IgD-negative memory B cell (primary cell): ENCODE results near the gene OSBPL10. TPM values are rescaled to one million over a fixed set of nuclear protein-coding genes. Genes with fewer than 3 reads are reported as not detected.
A peak's percentile ranks its signal among the peaks of the same experiment; 100 is the strongest.
"Not testable (repeated sequence)": the region's sequence is repeated elsewhere in the genome, so short reads cannot be mapped to it uniquely, and the experiment has no call there.

Experiments used
- H3K27ac Mint-ChIP-seq, 3 donors: one replicate each; pipeline ENCODE4 v1.8.0; 2020 to 2022; ENCODE audit warnings: mild to moderate bottlenecking in 3 of 3, mixed read lengths in 3 of 3, moderate library complexity in 1 of 3
- H3K27me3 Mint-ChIP-seq: one replicate; pipeline ENCODE4 v1.8.0; 2021; ENCODE audit warnings: mixed read lengths
- H3K36me3 Mint-ChIP-seq: one replicate; pipeline ENCODE4 v1.8.0; 2020; ENCODE audit warnings: mild to moderate bottlenecking, mixed read lengths
- H3K4me1 Mint-ChIP-seq, 3 donors: one replicate each; pipeline ENCODE4 v1.8.0; 2020 to 2022; ENCODE audit warnings: mixed read lengths in 3 of 3, mild to moderate bottlenecking in 1 of 3
- H3K4me3 Mint-ChIP-seq, 4 donors: one replicate each; pipeline ENCODE4 v1.8.0; 2020 to 2022; ENCODE audit warnings: mild to moderate bottlenecking in 4 of 4, mixed read lengths in 4 of 4, moderate library complexity in 3 of 4
- H3K9me3 Mint-ChIP-seq, 3 donors: one replicate each; pipeline ENCODE4 v1.8.0; 2020 to 2021; ENCODE audit warnings: mixed read lengths in 3 of 3, mild to moderate bottlenecking in 1 of 3
- polyA plus RNA-seq: library from polyadenylated mRNA; unstranded; fragments of 300-500 nt; fragmentation: Illumina TruSeq; gene quantifications from one replicate; pipeline ENCODE4 v1.2.3, GENCODE V29; 2021

The OSBPL10 gene
- polyA plus RNA-seq, 1 donor from 2014 or later: 126 TPM

DNA sequence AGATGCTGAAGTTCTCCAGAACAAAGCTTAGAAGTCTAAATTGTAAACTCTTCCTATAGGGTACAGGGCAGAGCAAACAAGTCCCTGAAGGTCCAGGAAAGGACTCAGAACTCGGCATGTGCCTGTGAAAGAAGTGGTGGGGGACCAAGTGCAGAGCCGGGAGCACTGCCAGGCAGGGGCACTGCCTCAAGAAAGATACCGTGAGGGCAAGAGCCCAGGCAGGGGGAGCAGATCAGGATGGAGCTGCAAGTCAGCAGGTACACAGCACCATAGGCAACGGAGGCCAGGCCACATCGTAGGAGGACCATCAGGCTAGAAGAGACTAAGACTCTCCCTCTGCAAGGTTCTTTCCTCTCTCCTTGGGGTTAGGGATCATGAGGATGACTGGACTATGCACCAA, 191.6 kb downstream of the OSBPL10 start:
- Mint-ChIP-seq H3K36me3 (peaks cover 12% of the 10 kb centered on the region), H3K4me3 (peak overlapping the region in 1 of 4 donors; percentile 20), H3K27ac (no peak overlapping the region), H3K4me1 (peaks cover 12 to 29% (median 20%) of the 10 kb centered on the region in 3 donors), H3K27me3 (no peaks in the 10 kb centered on the region), H3K9me3 (no peaks in the 10 kb centered on the region)

DNA sequence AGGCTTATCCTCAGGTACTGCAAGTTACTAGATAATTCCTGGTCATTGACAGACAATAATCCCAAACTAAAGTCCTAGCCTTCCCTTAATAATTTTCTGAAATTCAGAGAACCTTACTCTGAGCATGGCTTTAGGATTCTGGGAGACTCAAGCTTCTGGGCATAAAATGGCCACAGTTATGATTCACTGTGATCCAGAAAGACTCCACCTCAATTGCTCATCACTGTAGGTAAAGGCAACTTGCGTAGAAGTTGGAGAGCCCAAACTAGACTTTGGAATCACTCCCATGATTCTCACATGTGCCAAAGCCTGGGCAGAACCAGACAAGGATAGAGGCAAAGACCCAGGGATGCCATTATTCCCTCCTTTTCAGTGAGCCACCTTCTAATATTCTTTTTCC, 195.3 kb downstream of the OSBPL10 start:
- Mint-ChIP-seq H3K4me1 (peaks cover 22 to 31% (median 30%) of the 10 kb centered on the region in 3 donors), H3K9me3 (no peaks in the 10 kb centered on the region), H3K27ac (no peak overlapping the region), H3K27me3 (no peaks in the 10 kb centered on the region), H3K36me3 (peaks cover 18% of the 10 kb centered on the region), H3K4me3 (no peak overlapping the region)

DNA sequence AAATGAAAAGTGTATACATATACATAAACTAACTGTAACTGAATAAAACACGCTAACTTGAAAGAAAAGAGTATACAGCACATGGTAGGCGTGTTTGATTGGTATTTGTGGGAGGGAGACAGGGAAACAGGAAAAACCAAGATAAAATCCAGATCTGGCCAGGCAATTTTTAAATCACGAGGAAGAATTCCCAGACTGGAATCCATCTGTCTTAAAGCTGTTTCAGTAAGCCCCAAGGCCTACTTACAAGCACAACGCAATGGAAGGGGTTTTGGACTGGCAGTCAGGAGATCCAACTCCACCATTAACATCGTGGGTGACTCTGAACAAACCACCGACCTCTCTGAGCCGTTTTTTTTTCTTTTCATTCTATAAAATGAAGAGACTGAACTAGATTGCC, 195.8 kb downstream of the OSBPL10 start:
- no peaks in the 10 kb centered on the region for H3K9me3 Mint-ChIP-seq
- H3K4me3 Mint-ChIP-seq: peak overlapping the region in 1 of 4 donors; percentile 43
- peak overlapping the region in 1 of 3 donors; percentile 10 for H3K27ac Mint-ChIP-seq
- H3K36me3 Mint-ChIP-seq: peaks cover 18% of the 10 kb centered on the region
- no peaks in the 10 kb centered on the region for H3K27me3 Mint-ChIP-seq
- peaks cover 24 to 32% (median 29%) of the 10 kb centered on the region in 3 donors for H3K4me1 Mint-ChIP-seq

DNA sequence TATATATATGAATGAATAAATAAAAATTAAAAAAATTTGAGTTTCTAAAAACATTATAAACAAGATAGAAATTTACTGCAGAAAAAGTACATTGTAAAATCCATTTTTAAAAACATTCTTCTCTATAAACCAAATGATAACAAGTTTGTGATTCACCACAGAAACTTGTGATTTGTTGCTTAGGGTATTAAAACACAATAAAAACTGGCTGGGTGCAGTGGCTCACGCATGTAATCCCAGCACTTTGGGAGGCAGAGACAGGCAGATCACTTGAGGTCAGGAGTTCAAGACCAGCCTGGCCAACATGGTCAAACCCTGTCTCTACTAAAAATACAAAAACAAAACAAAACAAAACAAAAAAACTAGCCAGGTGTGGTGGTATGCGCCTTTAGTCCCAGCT, 197.2 kb downstream of the OSBPL10 start:
- H3K9me3 Mint-ChIP-seq, H3K4me3 Mint-ChIP-seq, H3K27me3 Mint-ChIP-seq: not testable (repeated sequence)
- H3K27ac Mint-ChIP-seq: peak overlapping the region in 1 of 3 donors; percentile 91
- peaks cover 17% of the 10 kb centered on the region for H3K36me3 Mint-ChIP-seq
- H3K4me1 Mint-ChIP-seq: peaks cover 34 to 43% (median 37%) of the 10 kb centered on the region in 3 donors

DNA sequence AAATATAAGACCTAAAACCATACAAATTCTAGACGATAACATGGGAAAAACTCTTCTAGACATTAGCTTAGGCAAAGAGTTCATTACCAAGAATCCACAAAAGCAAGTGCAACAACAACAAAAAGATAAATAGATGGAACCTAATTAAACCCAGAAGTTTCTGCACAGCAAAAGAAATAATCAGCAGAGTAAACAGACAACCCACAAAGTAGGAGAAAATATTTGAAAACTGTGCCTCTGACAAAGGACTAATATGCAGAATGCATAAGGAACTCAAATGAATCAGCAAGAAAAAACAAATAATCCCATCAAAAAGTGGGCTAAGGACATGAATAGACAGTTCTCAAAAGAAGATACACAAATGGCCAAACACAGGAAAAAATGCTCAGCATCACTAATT, 198.8 kb downstream of the OSBPL10 start:
- H3K27ac Mint-ChIP-seq, H3K27me3 Mint-ChIP-seq, H3K9me3 Mint-ChIP-seq: not testable (repeated sequence)
- Mint-ChIP-seq H3K4me1 (peaks cover 45 to 58% (median 48%) of the 10 kb centered on the region in 3 donors), H3K36me3 (peaks cover 18% of the 10 kb centered on the region), H3K4me3 (peak overlapping the region in 1 of 4 donors; percentile 72)

DNA sequence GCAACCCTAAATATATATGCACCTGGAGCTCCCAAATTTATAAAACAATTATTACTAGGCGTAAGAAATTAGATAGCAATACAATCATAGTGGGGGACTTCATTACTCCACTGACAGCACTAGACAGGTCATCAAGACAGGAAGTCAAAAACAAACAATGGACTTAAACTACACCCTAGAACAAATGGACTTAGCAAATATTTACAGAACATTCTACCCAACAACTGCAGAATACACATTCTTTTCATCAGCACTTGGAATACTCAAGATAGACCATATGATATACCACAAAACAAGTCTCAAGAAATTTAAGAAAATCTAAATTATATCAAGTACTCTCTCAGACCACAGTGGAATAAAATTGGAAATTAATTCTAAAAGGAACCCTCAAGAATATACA, 201.5 kb downstream of the OSBPL10 start:
- H3K9me3 Mint-ChIP-seq: peaks cover 0 to 1% (median 0%) of the 10 kb centered on the region in 3 donors
- peak overlapping the region in 1 of 4 donors; percentile 84 for H3K4me3 Mint-ChIP-seq
- H3K4me1 Mint-ChIP-seq: peaks cover 44 to 60% (median 55%) of the 10 kb centered on the region in 3 donors
- H3K36me3 Mint-ChIP-seq: peaks cover 18% of the 10 kb centered on the region
- H3K27me3 Mint-ChIP-seq: no peaks in the 10 kb centered on the region
- peak overlapping the region in 1 of 3 donors; percentile 62 for H3K27ac Mint-ChIP-seq

DNA sequence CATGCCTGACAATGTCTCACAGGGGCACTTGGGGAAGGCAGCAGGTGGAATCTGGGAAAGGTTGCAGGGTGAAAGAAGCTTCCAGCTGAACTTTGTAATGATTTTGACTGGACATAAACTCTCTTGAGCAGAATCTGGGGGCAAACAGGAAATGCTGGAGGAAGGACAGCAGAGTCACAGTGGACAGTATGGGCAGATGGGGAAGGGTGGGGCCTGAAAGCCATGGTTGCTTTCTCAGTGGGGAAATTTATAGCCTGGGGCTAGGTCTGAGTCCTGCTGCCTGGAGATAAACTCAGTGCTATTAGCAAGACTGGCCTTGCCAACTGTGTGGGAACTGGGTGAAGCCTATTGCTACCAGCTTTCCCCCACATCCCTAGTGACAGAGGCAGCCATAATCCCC, 203.2 kb downstream of the OSBPL10 start:
- Mint-ChIP-seq H3K27ac (peak overlapping the region in 2 of 3 donors; percentile 76 to 81), H3K4me1 (peaks cover 55 to 68% (median 63%) of the 10 kb centered on the region in 3 donors), H3K27me3 (no peaks in the 10 kb centered on the region), H3K9me3 (peaks cover 0 to 1% (median 0%) of the 10 kb centered on the region in 3 donors), H3K4me3 (peak overlapping the region in 1 of 4 donors; percentile 23), H3K36me3 (peaks cover 20% of the 10 kb centered on the region)

DNA sequence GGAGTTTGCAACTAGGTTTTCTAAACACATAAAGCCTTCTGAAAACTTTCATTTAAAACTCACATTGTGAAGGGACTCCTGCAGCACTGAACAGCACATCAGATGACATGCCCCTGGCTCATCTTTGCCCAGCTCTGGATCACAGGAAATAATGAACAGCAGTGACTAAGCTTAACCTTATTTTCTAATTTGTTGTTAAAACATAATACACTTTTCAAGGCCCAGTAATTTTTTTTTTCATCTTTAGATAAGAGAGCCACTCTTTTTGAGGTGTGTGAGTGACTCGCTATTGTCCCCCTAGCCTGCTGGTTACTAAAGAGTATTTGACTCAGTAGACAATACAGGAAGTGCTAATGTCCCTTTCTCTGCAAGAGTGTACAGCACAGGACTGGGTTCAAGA, 204.0 kb downstream of the OSBPL10 start:
- peaks cover 57 to 76% (median 69%) of the 10 kb centered on the region in 3 donors for H3K4me1 Mint-ChIP-seq
- peaks cover 14% of the 10 kb centered on the region for H3K36me3 Mint-ChIP-seq
- H3K4me3 Mint-ChIP-seq: no peak overlapping the region
- H3K9me3 Mint-ChIP-seq: peaks cover 0 to 1% (median 0%) of the 10 kb centered on the region in 3 donors
- peak overlapping the region in 1 of 3 donors; percentile 53 for H3K27ac Mint-ChIP-seq
- no peaks in the 10 kb centered on the region for H3K27me3 Mint-ChIP-seq

DNA sequence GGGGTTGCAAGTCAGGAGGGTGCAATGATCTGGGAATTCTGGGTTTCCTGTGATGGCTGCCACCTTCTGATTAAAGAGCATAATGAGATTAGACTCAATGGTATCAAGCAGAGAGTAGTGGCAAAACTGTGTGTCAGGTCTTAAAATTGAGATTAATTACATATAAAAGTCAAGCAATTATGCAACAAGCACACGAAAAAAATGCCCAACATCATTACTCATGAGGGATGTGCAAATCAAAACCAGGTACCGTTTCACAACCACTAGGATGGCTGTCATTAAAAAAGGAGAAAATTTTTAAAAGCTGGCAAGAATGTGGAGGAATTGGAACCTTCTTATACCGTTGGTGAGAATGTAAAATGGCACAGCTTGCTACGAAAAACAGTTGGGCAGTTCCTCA, 205.0 kb downstream of the OSBPL10 start:
- Mint-ChIP-seq H3K9me3 (peaks cover 0 to 1% (median 0%) of the 10 kb centered on the region in 3 donors), H3K27ac (peak overlapping the region in 2 of 3 donors; percentile 60 to 76), H3K27me3 (no peaks in the 10 kb centered on the region), H3K4me3 (no peak overlapping the region), H3K36me3 (peaks cover 12% of the 10 kb centered on the region), H3K4me1 (peaks cover 54 to 73% (median 65%) of the 10 kb centered on the region in 3 donors)

DNA sequence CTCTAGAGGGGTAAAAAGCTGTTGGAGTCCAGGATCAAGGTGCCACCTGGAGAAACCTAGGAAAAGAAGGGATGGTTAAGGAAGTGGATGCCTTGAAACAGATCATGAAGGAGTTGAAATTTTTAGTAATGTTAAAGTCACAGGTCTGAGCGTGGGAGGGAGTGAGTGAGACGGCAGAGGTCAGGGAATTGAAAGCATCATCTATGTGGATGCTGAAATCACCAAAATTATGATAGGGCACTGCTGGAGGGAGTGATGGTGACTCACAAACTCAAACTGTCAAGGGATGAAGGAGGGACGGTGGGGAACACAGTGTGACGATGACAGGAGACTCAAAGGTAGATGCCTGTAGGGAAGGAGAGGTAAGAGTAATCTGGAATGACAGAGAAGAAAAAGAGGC, 205.7 kb downstream of the OSBPL10 start:
- H3K36me3 Mint-ChIP-seq: peaks cover 12% of the 10 kb centered on the region
- H3K9me3 Mint-ChIP-seq: peaks cover 0 to 1% (median 0%) of the 10 kb centered on the region in 3 donors
- peak overlapping the region in 2 of 3 donors; percentile 60 to 86 for H3K27ac Mint-ChIP-seq
- peaks cover 56 to 67% (median 63%) of the 10 kb centered on the region in 3 donors for H3K4me1 Mint-ChIP-seq
- no peak overlapping the region for H3K4me3 Mint-ChIP-seq
- no peaks in the 10 kb centered on the region for H3K27me3 Mint-ChIP-seq

DNA sequence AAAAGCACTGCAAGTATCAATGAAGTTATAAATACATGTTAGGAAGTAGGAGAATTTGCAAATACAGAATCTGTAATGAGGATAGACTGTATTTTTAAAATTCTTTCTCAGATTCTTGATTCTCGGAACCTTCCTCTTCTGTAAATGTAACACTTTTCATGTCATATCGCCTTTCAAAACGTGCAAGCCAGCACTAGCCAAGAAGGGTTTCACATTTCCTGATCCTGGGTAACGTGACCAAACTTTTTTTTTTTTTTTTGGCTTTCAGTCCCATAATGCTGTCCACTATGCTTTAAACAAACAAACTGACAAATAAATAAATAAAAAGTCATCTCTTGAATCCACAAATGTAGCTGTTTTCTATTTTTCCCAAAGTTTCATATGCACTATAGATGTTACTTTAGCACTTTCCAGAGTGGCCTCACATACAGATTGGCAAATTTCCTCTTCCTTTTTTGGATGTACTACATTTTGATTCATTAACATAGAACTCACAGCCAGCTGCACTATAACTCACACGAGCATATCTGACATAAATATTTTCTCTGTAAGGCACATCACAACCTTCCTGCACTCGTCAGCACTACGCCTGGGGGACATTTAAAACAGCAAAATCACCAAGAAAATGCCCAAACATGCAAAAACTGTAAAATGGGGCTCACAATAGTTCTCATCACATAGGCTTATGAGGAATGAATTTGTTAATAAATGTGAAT, 208.1 kb downstream of the OSBPL10 start:
- peak overlapping the region in 1 of 3 donors; percentile 46 for H3K27ac Mint-ChIP-seq
- no peaks in the 10 kb centered on the region for H3K9me3 Mint-ChIP-seq
- H3K27me3 Mint-ChIP-seq: no peaks in the 10 kb centered on the region
- H3K4me3 Mint-ChIP-seq: peak overlapping the region in 1 of 4 donors; percentile 42
- peaks cover 48 to 64% (median 62%) of the 10 kb centered on the region in 3 donors for H3K4me1 Mint-ChIP-seq
- peaks cover 9% of the 10 kb centered on the region for H3K36me3 Mint-ChIP-seq

DNA sequence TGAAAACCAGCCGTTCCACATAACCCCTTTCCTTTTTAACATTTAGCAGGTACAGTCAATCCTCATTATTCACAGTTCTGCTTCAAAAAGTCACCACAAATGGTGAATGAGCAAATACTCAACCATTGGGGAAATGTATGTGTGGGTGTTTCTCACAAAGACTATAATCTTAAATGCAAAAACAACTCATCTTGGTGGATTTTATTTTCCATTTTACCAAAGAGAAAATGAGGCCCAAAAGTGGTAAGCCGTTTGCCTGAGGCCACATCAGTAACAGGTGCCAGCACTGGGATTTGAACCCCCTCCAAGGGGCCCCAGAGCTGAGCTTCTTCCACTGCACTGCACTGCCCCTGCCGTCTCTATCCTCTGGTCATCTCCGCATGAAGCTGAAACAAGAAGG, 208.8 kb downstream of the OSBPL10 start:
- Mint-ChIP-seq H3K36me3 (peaks cover 10% of the 10 kb centered on the region), H3K27me3 (no peaks in the 10 kb centered on the region), H3K4me1 (peaks cover 51 to 64% (median 55%) of the 10 kb centered on the region in 3 donors), H3K4me3 (no peak overlapping the region), H3K27ac (peak overlapping the region in 1 of 3 donors; percentile 71), H3K9me3 (no peaks in the 10 kb centered on the region)

DNA sequence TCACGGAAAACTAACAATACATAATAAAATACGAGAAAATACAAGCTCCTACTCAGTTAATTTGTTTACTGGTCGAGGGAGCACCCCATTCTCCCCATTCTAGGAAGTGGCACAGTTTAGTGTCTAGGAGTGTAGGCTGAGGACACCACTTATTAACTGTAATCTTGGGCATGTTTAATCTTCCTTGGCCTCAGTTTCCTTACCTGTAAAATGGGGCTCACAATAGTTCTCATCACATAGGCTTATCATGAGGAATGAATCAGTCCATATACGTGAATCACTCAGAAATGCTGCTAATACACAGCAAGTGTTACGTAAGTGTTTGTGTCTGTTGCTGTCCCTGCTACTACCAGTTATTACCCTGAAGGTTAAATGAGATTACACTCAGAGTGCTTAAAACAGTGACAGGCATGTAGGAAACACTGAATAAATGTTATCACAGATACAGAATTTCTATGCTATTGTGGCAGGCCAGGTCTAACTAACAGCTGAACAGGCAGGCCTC, 210.2 kb downstream of the OSBPL10 start:
- Mint-ChIP-seq H3K27me3 (no peaks in the 10 kb centered on the region), H3K27ac (peak overlapping the region in 1 of 3 donors; percentile 55), H3K4me1 (peaks cover 50 to 58% (median 51%) of the 10 kb centered on the region in 3 donors), H3K9me3 (no peaks in the 10 kb centered on the region), H3K36me3 (peaks cover 7% of the 10 kb centered on the region), H3K4me3 (no peak overlapping the region)

DNA sequence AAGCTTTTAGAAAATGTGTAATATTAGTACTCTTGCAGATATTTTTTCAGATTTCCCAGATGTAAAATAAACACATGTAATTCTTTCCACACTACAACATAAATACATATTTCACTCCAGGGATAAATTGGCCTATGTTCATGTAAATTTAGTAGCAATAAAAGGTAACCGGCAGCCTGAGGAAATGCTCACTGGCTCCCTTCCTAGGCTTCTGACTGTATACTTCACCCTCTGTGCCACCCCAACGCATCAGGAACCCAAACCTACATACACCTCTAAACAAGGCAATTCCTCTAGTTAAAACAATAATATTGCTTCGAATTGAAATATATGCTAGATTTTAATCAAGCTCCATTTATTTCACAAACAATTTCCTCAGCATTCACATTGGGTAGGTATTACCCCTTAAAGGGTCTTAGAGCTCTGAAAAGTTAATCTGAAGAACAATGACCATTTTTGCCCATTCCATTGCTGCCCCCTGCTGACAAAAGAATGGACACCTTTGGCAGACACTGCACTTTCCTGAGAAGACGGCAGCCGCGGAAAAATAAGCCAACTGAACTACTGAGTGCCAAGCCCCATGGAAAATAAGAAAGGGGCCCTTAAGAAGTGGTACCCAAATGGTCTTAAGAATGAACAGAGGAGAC, 212.5 kb downstream of the OSBPL10 start:
- H3K4me3 Mint-ChIP-seq: peak overlapping the region in 1 of 4 donors; percentile 47
- H3K27me3 Mint-ChIP-seq: no peaks in the 10 kb centered on the region
- peaks cover 9% of the 10 kb centered on the region for H3K36me3 Mint-ChIP-seq
- peaks cover 58 to 63% (median 62%) of the 10 kb centered on the region in 3 donors for H3K4me1 Mint-ChIP-seq
- H3K9me3 Mint-ChIP-seq: no peaks in the 10 kb centered on the region
- H3K27ac Mint-ChIP-seq: peak overlapping the region in 2 of 3 donors; percentile 3 to 45

DNA sequence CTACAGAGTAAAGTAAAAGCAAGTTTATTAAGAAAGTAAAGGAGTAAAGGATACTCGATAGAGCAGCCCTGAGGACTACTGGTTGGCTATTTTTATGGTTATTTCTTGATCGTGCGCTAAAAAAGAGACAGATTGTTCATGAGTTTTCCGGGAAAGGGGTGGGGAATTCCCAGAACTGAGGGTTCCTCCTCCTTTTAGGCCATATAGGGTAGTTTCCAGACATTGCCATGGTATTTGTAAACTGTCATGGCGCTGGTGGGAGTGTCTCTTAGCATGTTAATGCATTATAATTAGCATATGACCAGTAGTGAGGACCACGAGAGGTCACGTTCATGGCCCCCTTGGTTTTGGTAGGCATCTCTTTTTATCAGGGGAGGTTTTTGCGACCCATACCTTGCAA, 213.1 kb downstream of the OSBPL10 start:
- peaks cover 9% of the 10 kb centered on the region for H3K36me3 Mint-ChIP-seq
- H3K27ac Mint-ChIP-seq: peak overlapping the region; percentile 45 to 89 (median 74)
- H3K27me3 Mint-ChIP-seq: no peaks in the 10 kb centered on the region
- H3K4me1 Mint-ChIP-seq: peaks cover 56 to 62% (median 61%) of the 10 kb centered on the region in 3 donors
- H3K4me3 Mint-ChIP-seq: peak overlapping the region in 1 of 4 donors; percentile 41
- no peaks in the 10 kb centered on the region for H3K9me3 Mint-ChIP-seq
